ENCODE results near the gene HNRNPCL4.
"Not testable (repeated sequence)": the region's sequence is repeated elsewhere in the genome, so short reads cannot be mapped to it uniquely, and the experiment has no call there.

HNRNPCL4 gene

DNA sequence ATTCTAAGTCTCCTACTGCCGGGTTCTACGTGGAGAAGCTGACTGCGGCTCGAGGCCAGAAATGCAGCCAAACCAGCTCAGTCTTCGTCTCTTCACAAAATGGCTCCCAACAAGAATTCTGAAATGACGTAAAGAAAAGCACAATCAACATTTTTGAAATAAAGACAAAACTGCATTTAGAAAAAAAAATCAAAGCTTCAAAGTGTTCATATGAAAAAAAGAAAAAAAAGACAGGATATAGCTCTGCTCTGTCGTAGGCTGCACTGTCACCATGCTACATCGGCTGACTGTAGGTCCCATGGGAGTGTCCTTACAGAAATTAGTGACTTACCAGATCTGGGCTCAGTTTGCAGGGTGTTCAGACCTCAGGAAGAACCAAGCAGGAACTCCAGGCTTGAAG, at the start of gene HNRNPCL4:
TSS of gene HNRNPCL4 (minus strand) at position 101 of the 400 bp plus-strand sequence. CDS start 164 bp downstream, outside the sequence.
- not testable (repeated sequence) for DNase-seq

DNA sequence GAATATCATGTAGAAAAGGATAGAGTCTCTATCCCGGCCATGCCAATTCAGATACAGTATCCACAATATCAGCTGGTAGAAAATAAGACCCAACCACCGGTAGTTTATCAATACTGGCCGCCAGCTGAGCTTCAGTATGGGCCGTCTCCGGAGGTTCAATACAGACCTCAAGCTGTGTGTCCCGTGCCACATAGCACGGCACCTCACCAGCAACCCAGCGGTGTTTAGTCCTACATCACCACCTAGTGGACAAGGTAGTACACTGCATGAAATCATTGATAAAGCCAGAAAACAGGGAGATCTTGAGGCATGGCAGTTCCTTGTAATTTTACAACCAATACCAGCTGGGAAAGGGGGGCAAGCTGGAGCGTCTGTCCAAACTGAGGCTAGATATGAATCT, 43.3 kb upstream of the HNRNPCL4 start:
- DNase-seq, result not testable (repeated sequence)

DNA sequence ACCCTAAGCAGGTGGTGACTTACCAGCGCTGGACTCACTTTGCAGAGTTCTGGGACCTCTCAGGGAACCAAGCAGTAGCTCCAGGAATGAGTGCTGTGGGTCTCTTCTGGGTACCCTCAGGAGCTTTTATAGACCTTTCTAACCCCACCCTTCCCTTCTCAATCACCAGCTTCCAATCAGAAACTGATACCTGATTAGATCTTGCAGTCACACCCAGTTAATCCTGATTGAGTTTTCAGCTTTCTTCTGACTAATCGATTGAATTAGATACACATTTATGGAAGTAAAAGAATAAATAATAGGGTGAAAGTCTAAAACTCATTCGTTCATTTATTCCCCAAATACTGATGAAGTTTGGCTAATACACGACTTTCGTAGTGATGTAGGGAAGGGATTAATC, 35.9 kb upstream of the HNRNPCL4 start, which contains the start of gene PRAMEF13:
TSS of gene PRAMEF13 (minus strand) at position 101 of the 400 bp plus-strand sequence. CDS start 1,820 bp downstream, outside the sequence.
- not testable (repeated sequence) for DNase-seq

DNA sequence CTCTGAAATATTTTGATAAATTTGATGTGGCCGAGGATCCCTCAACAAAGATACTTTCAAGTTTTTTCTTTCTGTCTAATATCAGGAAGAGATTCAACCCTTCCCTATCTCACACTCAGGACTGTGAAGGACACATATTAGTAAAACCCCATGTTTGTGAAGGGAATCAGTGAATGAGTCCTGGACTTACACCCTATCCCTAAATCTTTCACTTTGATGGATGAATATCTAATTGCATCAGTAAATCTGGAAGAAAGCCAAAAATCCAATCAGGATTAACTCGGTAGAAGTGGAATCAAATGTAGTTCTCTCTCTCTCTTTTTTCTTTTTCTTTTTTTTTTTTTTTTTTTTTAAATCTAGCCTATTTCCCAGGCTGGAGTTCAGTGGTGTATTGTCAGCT, 6.1 kb upstream of the HNRNPCL4 start, which contains the start of gene PRAMEF9:
TSS of gene PRAMEF9 (plus strand) at position 301 of the 400 bp plus-strand sequence. CDS start 3,433 bp downstream, outside the sequence.
- DNase-seq, result not testable (repeated sequence)

DNA sequence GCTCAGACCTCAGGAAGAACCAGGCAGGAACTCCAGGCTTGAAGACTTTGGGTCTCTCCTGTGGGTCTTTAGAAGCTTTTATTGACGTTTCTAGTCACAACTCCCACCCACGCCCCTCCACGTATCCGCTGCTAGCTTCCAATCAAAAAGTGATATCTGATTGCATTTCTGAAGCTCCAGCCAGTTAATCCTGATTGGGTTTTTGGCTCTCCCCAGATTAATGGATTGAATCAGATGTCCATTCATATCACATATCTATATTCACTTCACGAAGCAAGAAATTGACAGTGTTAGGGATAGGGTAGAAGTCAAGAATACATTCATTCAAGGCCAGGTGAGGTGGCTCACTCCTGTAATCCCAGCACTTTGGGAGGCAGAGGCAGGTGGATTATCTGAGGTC, 9.5 kb downstream of the HNRNPCL4 start, which contains the start of gene PRAMEF26:
TSS of gene PRAMEF26 (minus strand) at position 101 of the 400 bp plus-strand sequence. CDS start 2,914 bp downstream, outside the sequence.
- not testable (repeated sequence) for DNase-seq

DNA sequence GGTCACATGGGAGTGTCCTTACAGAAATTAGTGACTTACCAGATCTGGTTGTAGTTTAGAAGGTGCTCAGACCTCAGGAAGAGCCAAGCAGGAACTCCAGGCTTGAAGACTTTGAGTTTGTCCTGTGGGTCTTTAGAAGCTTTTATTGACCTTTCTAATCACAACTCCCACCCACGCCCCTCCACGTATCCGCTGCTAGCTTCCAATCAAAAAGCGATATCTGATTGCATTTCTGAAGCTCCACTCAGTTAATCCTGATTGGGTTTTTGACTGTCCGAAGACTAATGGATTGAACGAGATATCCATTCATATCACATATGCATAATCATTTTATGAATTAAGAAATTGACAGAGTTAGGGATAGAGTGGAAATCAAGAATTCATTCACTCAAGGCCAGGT, 48.7 kb downstream of the HNRNPCL4 start, which contains the start of gene HNRNPCL2:
TSS of gene HNRNPCL2 (minus strand) at position 101 of the 400 bp plus-strand sequence. CDS start 454 bp downstream, outside the sequence.
- not testable (repeated sequence) for DNase-seq

Data from right forelimb (tissue), 1 donor.